Measurements from ENCODE around the gene DIABLO.

Gene DIABLO

DNA sequence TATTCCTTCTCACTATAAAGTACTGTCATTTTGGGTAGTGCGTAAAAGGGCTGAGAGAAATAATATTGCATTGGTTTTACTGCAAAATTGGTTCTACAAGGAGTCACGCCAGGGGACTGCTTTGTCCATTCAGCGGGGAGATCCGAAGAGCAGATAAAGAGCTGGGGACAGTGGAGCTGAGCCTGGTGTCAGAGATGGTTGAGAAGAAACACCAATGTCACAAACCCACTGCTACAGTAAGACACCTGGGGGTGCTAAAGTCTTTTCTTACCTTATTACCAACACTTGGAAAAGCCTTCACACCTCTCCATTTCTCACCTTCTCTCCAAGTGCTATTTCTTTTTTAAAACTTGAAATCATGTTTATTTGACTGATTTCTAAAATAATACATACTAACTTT lies 66.0 kb downstream of the DIABLO start:
- DNase-seq = no peak

DNA sequence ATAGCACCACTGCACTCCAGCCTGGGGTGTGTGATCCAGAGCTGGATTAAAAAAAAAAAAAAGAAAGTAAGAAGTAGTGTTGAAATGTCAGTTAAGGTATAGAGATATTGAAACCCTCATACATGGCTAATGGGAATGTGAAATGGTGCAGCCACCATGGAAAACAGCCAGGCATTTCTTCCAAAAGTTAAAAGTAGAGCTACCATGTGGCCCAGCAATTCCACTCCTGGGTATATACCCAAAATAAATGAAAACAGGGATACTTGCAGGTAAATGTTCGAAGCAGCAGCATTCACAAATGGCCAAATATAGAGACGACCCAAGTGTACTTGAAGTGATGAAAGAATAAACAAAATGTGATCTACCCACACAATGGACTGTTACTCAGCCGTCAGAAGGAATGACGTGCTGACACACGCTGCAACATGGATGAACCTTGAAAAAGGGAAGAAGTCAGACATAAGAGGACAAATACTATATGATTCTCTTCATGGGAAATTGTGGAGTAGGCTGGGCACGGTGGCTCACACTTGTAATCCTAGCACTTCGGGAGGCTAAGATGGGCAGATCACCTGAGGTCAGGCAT lies 67.1 kb downstream of the DIABLO start:
- no peak for DNase-seq

Measured in right kidney (tissue), 1 donor.